Mesendoderm (in vitro differentiated cells): Measurements from ENCODE around the gene CLPSL2.

ENCODE experiments used
- DNase-seq: peaks from one replicate; pipeline ENCODE4 v3.0.0; 2013
- H2AK5ac ChIP-seq: 2 replicates; pipeline ENCODE4 v1.6.1; 2013; ENCODE audit warnings: low read length, inconsistent platforms
- H2BK120ac ChIP-seq: 2 replicates; pipeline ENCODE4 v1.6.1; 2013; ENCODE audit warnings: low read depth, mild to moderate bottlenecking, low read length, moderate library complexity, mixed read lengths
- H2BK15ac ChIP-seq: replicated peaks from 2 replicates; pipeline ENCODE4 v1.6.1; 2013; ENCODE audit warnings: low read depth, mild to moderate bottlenecking, moderate library complexity
- H2BK5ac ChIP-seq: 2 replicates; pipeline ENCODE4 v1.6.1; 2013; ENCODE audit warnings: low read length, inconsistent platforms
- H3K18ac ChIP-seq: 2 replicates; pipeline ENCODE4 v1.6.1; 2013; ENCODE audit warnings: mild to moderate bottlenecking, low read length, mixed read lengths
- H3K23ac ChIP-seq: one replicate; pipeline ENCODE4 v1.6.1; 2013; ENCODE audit warnings: low read length
- H3K27ac ChIP-seq: 2 replicates; pipeline ENCODE4 v1.5.1; 2013; ENCODE audit warnings: low read depth, mild to moderate bottlenecking, inconsistent platforms, low read length, moderate library complexity
- H3K27me3 ChIP-seq: 2 replicates; pipeline ENCODE4 v1.6.1; 2013; ENCODE audit warnings: low read length, control low read depth, mild to moderate bottlenecking, inconsistent platforms; ENCODE audit not compliant: insufficient read depth, poor library complexity
- H3K36me3 ChIP-seq: 2 replicates; pipeline ENCODE4 v1.6.1; 2013; ENCODE audit warnings: low read length, inconsistent platforms; ENCODE audit not compliant: control insufficient read depth, insufficient read depth
- H3K4ac ChIP-seq: one replicate; pipeline ENCODE4 v1.6.1; 2013; ENCODE audit warnings: low read depth, mild to moderate bottlenecking, low read length, moderate library complexity
- H3K4me1 ChIP-seq: 2 replicates; pipeline ENCODE4 v1.6.1; 2013; ENCODE audit warnings: low read depth, low read length, inconsistent platforms; ENCODE audit not compliant: control insufficient read depth
- H3K4me2 ChIP-seq: 2 replicates; pipeline ENCODE4 v1.6.1; 2013; ENCODE audit warnings: low read length
- H3K4me3 ChIP-seq: 2 replicates; pipeline ENCODE4 v1.5.1; 2013; ENCODE audit warnings: mild to moderate bottlenecking, low read length
- H3K56ac ChIP-seq: one replicate; pipeline ENCODE4 v1.6.1; 2013; ENCODE audit warnings: low read length
- H3K79me1 ChIP-seq: 2 replicates; pipeline ENCODE4 v1.6.1; 2013; ENCODE audit warnings: low read length, inconsistent platforms
- H3K79me2 ChIP-seq: 2 replicates; pipeline ENCODE4 v1.6.1; 2013; ENCODE audit warnings: mild to moderate bottlenecking, low read length; ENCODE audit not compliant: control insufficient read depth, insufficient read depth
- H3K9ac ChIP-seq: 2 replicates; pipeline ENCODE4 v1.6.1; 2013; ENCODE audit warnings: low read length, inconsistent platforms
- H4K5ac ChIP-seq: one replicate; pipeline ENCODE4 v1.6.1; 2013; ENCODE audit warnings: low read length
- H4K8ac ChIP-seq: one replicate; pipeline ENCODE4 v1.6.1; 2013; ENCODE audit warnings: low read depth, mild to moderate bottlenecking, control low read depth, low read length, moderate library complexity
- WGBS: extraction: QIAGEN DNeasy Blood & Tissue Kit; methylation state at CpG from one replicate; pipeline ENCODE4 v1.1.7; 2013; ENCODE audit warnings: low lambda C conversion rate, missing lambda C conversion rate; ENCODE audit not compliant: insufficient coverage; ENCODE audit errors: extremely low coverage; 5-methylcytosine and 5-hydroxymethylcytosine counted together

CLPSL2 gene

DNA sequence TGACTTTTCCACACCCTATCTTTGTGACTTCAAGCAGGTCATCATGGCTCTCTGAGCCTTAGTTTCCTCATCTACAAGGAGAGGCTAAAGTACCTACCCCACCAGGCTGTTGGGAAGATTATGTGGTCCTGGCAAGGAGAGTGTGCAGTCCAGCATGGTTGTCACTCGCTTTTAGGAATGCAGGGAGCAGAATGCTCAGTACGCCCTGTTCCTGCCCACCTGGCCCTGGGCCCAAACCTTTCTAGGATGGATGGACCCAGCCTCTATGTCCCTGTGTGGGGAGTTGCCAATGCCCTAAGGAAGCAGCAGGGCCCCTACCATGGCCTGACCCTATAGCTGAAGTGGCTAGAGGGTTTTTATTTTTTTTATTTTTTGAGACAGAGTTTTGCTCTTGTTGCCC is 2.0 kb downstream of the CLPSL2 start:
- Histone ChIP-seq H4K8ac (no peak overlapping the region), H3K18ac (no peak overlapping the region), H3K27ac (no peak overlapping the region), H4K5ac (no peak overlapping the region), H3K4me3 (no peak overlapping the region), H3K9ac (no peak overlapping the region), H3K4ac (no peak overlapping the region), H3K27me3 (no peaks in the 10 kb centered on the region), H3K23ac (no peak overlapping the region), H2BK15ac (no peak overlapping the region), H3K36me3 (no peaks in the 10 kb centered on the region), H3K79me1 (no peaks in the 10 kb centered on the region), H3K79me2 (no peaks in the 10 kb centered on the region), H2BK5ac (no peak overlapping the region), H2BK120ac (no peak overlapping the region), H2AK5ac (no peak overlapping the region), H3K4me1 (no peaks in the 10 kb centered on the region), H3K56ac (no peak overlapping the region), H3K4me2 (no peak overlapping the region)
- no CpG with 5 or more reads among the region's 2 CpGs for WGBS
- DNase-seq = no peak

DNA sequence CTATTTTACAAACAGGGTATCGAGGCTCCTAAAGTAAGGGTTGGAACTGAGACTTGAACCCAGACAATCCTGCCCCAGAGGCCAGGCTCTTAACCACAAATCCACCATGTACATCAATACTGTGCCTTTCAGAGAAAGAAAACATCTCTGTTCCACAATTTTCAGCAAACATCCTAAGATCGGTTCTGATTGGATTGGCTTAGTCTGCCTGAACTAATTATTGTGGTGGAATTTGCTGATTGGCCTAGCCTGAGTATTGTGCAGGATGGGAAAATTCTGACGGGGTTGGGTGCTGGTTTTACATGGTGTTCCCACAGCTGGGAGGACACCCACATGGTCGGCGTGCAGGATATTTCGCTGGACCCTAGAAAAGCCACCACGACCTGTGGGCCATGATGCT is 4.3 kb downstream of the CLPSL2 start, which contains the start of gene CLPSL1:
Gene CLPSL1, plus strand, starts transcription at position 301 of the 400 bp plus-strand sequence. Its CDS starts 92 bp downstream, at position 393.
- Histone ChIP-seq H2BK15ac (no peak within 1 kb of the TSS), H4K5ac (no peak within 1 kb of the TSS), H3K79me1 (no peaks in the 10 kb centered on the region), H2BK120ac (no peak within 1 kb of the TSS), H2AK5ac (no peak within 1 kb of the TSS), H2BK5ac (no peak within 1 kb of the TSS), H3K27ac (no peak within 1 kb of the TSS), H3K18ac (no peak within 1 kb of the TSS), H3K27me3 (no peaks in the 10 kb centered on the region), H3K9ac (no peak within 1 kb of the TSS), H3K36me3 (no peaks in the 10 kb centered on the region), H3K23ac (no peak within 1 kb of the TSS), H4K8ac (no peak within 1 kb of the TSS), H3K4me1 (no peaks in the 10 kb centered on the region), H3K4ac (no peak within 1 kb of the TSS), H3K4me3 (no peak within 1 kb of the TSS), H3K4me2 (no peak within 1 kb of the TSS), H3K79me2 (no peaks in the 10 kb centered on the region), H3K56ac (no peak within 1 kb of the TSS)
- DNase-seq = no peak
- WGBS = no CpG with 5 or more reads among the region's 7 CpGs

DNA sequence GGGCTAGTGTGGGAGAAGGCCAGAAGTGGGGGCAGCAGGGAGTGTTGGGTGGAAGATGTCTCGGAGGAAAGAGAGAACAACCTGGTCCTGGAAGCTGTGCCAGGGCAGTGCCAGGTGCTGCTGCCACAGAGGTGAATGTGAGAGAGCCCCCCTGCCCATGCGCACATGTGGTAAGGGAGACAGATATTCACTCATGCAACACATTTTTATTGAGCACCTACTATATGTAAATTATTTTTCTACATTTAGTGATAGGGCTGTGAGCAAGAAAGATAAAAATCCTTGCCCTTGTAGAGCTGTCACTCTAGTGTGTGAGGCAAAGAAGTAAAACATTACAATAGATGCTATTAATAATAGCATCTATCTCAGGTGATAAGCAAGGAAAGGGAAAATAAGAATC is 4.9 kb downstream of the CLPSL2 start:
- H3K56ac ChIP-seq = no peak overlapping the region
- no peak overlapping the region for H3K18ac ChIP-seq
- no peaks in the 10 kb centered on the region for H3K79me1 ChIP-seq
- WGBS = no CpG with 5 or more reads among the region's 2 CpGs
- no peak overlapping the region for H3K27ac ChIP-seq
- no peaks in the 10 kb centered on the region for H3K4me1 ChIP-seq
- no peak overlapping the region for H4K5ac ChIP-seq
- DNase-seq = no peak
- H2BK15ac ChIP-seq = no peak overlapping the region
- H3K36me3 ChIP-seq = no peaks in the 10 kb centered on the region
- H2BK120ac ChIP-seq = no peak overlapping the region
- no peak overlapping the region for H3K23ac ChIP-seq
- H3K79me2 ChIP-seq = no peaks in the 10 kb centered on the region
- H3K4ac ChIP-seq = no peak overlapping the region
- no peak overlapping the region for H3K9ac ChIP-seq
- no peak overlapping the region for H3K4me3 ChIP-seq
- no peak overlapping the region for H2BK5ac ChIP-seq
- H4K8ac ChIP-seq = no peak overlapping the region
- no peak overlapping the region for H3K4me2 ChIP-seq
- no peaks in the 10 kb centered on the region for H3K27me3 ChIP-seq
- H2AK5ac ChIP-seq = no peak overlapping the region

GRCh38 chr6:35782424-35782823 is 6.0 kb downstream of the CLPSL2 start:
- no peaks in the 10 kb centered on the region for H3K36me3 ChIP-seq
- no peak for DNase-seq
- H3K4ac ChIP-seq = no peak overlapping the region
- H2BK15ac ChIP-seq = no peak overlapping the region
- no peaks in the 10 kb centered on the region for H3K79me1 ChIP-seq
- no peak overlapping the region for H3K9ac ChIP-seq
- no peak overlapping the region for H3K27ac ChIP-seq
- H2AK5ac ChIP-seq = no peak overlapping the region
- no peak overlapping the region for H3K18ac ChIP-seq
- no peak overlapping the region for H4K8ac ChIP-seq
- H3K4me3 ChIP-seq = no peak overlapping the region
- no peak overlapping the region for H3K23ac ChIP-seq
- no CpG with 5 or more reads among the region's 3 CpGs for WGBS
- H3K56ac ChIP-seq = no peak overlapping the region
- H3K4me2 ChIP-seq = no peak overlapping the region
- H2BK5ac ChIP-seq = no peak overlapping the region
- H3K4me1 ChIP-seq = no peaks in the 10 kb centered on the region
- no peaks in the 10 kb centered on the region for H3K27me3 ChIP-seq
- no peaks in the 10 kb centered on the region for H3K79me2 ChIP-seq
- H4K5ac ChIP-seq = no peak overlapping the region
- no peak overlapping the region for H2BK120ac ChIP-seq

- Histone ChIP-seq H3K79me1 (no peaks in the 10 kb centered on the region), H2BK15ac (no peak overlapping the region), H4K8ac (no peak overlapping the region), H2BK5ac (no peak overlapping the region), H2BK120ac (no peak overlapping the region), H3K4me1 (no peaks in the 10 kb centered on the region), H4K5ac (no peak overlapping the region), H2AK5ac (no peak overlapping the region), H3K9ac (no peak overlapping the region), H3K79me2 (no peaks in the 10 kb centered on the region), H3K23ac (no peak overlapping the region), H3K27ac (no peak overlapping the region), H3K56ac (no peak overlapping the region), H3K18ac (no peak overlapping the region), H3K4me2 (no peak overlapping the region), H3K4me3 (no peak overlapping the region), H3K4ac (no peak overlapping the region), H3K27me3 (no peaks in the 10 kb centered on the region), H3K36me3 (no peaks in the 10 kb centered on the region)
- DNase-seq = no peak
- no CpG with 5 or more reads among the region's 2 CpGs for WGBS
These were observed 7.8 kb downstream of the CLPSL2 start for GRCh38 chr6:35784200-35784599.

DNA sequence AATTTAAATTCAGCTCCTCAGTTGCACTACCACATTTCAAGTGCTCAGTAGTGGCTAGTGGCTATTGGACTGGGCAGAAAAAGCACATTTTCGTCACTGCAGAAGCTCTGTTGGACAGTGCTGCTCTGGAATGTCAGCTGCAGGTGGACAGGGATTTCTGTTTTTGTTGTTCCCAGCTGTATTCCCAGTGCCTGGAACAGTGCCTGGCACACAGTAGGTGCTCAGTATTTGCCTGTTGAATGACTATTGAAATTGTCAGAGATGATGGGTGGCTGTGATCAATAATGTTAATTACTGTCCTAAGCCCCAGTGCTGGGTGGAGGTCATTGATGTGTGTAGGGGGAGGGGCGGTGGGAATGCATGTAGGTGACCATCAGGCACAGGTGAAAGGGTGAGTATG is 9.9 kb downstream of the CLPSL2 start:
- H3K56ac ChIP-seq = no peak overlapping the region

More for the DNA sequence above, 9.9 kb downstream of the CLPSL2 start:
- WGBS = no CpG with 5 or more reads among the region's 2 CpGs
- no peak overlapping the region for H3K4me3 ChIP-seq
- no peaks in the 10 kb centered on the region for H3K79me2 ChIP-seq
- DNase-seq = no peak
- H3K79me1 ChIP-seq = no peaks in the 10 kb centered on the region
- no peak overlapping the region for H3K23ac ChIP-seq
- no peak overlapping the region for H4K8ac ChIP-seq
- no peak overlapping the region for H3K4ac ChIP-seq
- H3K4me2 ChIP-seq = no peak overlapping the region
- H2AK5ac ChIP-seq = no peak overlapping the region
- no peak overlapping the region for H3K9ac ChIP-seq
- H3K4me1 ChIP-seq = no peaks in the 10 kb centered on the region
- no peak overlapping the region for H2BK120ac ChIP-seq
- H3K18ac ChIP-seq = no peak overlapping the region
- H3K27ac ChIP-seq = no peak overlapping the region
- H3K36me3 ChIP-seq = no peaks in the 10 kb centered on the region
- no peak overlapping the region for H2BK5ac ChIP-seq
- H2BK15ac ChIP-seq = no peak overlapping the region
- H4K5ac ChIP-seq = no peak overlapping the region
- H3K27me3 ChIP-seq = no peaks in the 10 kb centered on the region
